CD4-positive, alpha-beta memory T cell (primary cell): ENCODE results near the gene CYTH3. TPM values are rescaled to one million over a fixed set of nuclear protein-coding genes. Genes with fewer than 3 reads are reported as not detected.
"Not testable (repeated sequence)": the region's sequence is repeated elsewhere in the genome, so short reads cannot be mapped to it uniquely, and the experiment has no call there.

Source experiments
- CTCF ChIA-PET: fragments of 350-600 bp; sonication (Branson Sonifier 250); formaldehyde crosslinking; loops from one replicate; lab custom pipeline; 2021; ENCODE audit warnings: inconsistent platforms; ENCODE audit not compliant: partially characterized antibody; lab: Charles Lee
- POLR2A ChIA-PET: fragments of 350-600 bp; sonication (Branson Sonifier 250); formaldehyde crosslinking; loops from one replicate; lab custom pipeline; 2021; ENCODE audit not compliant: partially characterized antibody; lab: Charles Lee
- DNase-seq, 5 donors: peaks; one replicate each; pipeline versions ENCODE4 v3.0.0 to v3.0.0-alpha.2; 2020 to 2022; ENCODE audit warnings: mixed read lengths in 1 of 5
- H3K27ac ChIP-seq: one replicate; pipeline ENCODE4 v1.7.0; 2013; ENCODE audit warnings: low read depth, low read length
- H3K27me3 ChIP-seq: 2 replicates; pipeline ENCODE4 v1.7.0; 2013; ENCODE audit warnings: mild to moderate bottlenecking, low read length, moderate library complexity; ENCODE audit not compliant: insufficient read depth
- H3K36me3 ChIP-seq: 2 replicates; pipeline ENCODE4 v1.7.0; 2013; ENCODE audit warnings: mild to moderate bottlenecking, low read length, moderate library complexity; ENCODE audit not compliant: insufficient read depth
- H3K4me1 ChIP-seq: 2 replicates; pipeline ENCODE4 v1.7.0; 2013; ENCODE audit warnings: mild to moderate bottlenecking, low read length, moderate library complexity; ENCODE audit not compliant: insufficient read depth
- H3K4me3 ChIP-seq, 2 donors: one replicate each; pipeline ENCODE4 v1.7.0; 2013; ENCODE audit warnings: low read length in 2 of 2, mild to moderate bottlenecking in 1 of 2
- H3K9me3 ChIP-seq, 2 donors: one replicate each; pipeline ENCODE4 v1.7.0; 2013; ENCODE audit warnings: low read length in 2 of 2, control low read depth in 1 of 2; ENCODE audit not compliant: control insufficient read depth in 1 of 2
- H3K27ac Mint-ChIP-seq, 7 donors: one replicate each; pipeline ENCODE4 v1.8.0; 2020 to 2021; ENCODE audit warnings: mixed read lengths in 7 of 7, mild to moderate bottlenecking in 6 of 7, inconsistent platforms in 3 of 7, moderate library complexity in 3 of 7
- H3K27me3 Mint-ChIP-seq, 2 donors: one replicate each; pipeline ENCODE4 v1.8.0; 2020 to 2021; ENCODE audit warnings: mixed read lengths in 2 of 2
- H3K36me3 Mint-ChIP-seq, 2 donors: one replicate each; pipeline ENCODE4 v1.8.0; 2020 to 2021; ENCODE audit warnings: mixed read lengths in 2 of 2, inconsistent platforms in 1 of 2, mild to moderate bottlenecking in 1 of 2
- H3K4me1 Mint-ChIP-seq, 4 donors: one replicate each; pipeline ENCODE4 v1.8.0; 2020 to 2021; ENCODE audit warnings: mixed read lengths in 4 of 4, mild to moderate bottlenecking in 1 of 4
- H3K4me3 Mint-ChIP-seq, 8 donors: one replicate each; pipeline ENCODE4 v1.8.0; 2020 to 2021; ENCODE audit warnings: mixed read lengths in 8 of 8, mild to moderate bottlenecking in 7 of 8, moderate library complexity in 6 of 8, inconsistent platforms in 3 of 8
- H3K9me3 Mint-ChIP-seq, 8 donors: one replicate each; pipeline ENCODE4 v1.8.0; 2020 to 2021; ENCODE audit warnings: mixed read lengths in 8 of 8, mild to moderate bottlenecking in 5 of 8, inconsistent platforms in 3 of 8, moderate library complexity in 1 of 8
- intact Hi-C: fragments of 100-400 bp; cut with micrococcal nuclease; formaldehyde crosslinking; loops from one replicate; pipeline ENCODE4 v1.15.1; 2023
- polyA plus RNA-seq, 2 donors: library from polyadenylated mRNA; unstranded; fragments of 300-500 nt; fragmentation: Illumina TruSeq; gene quantifications; one replicate each; pipeline ENCODE4 v1.2.3, GENCODE V29; 2021
- total RNA-seq, 2 experiments: library from RNA; stranded (reverse); gene quantifications; one replicate each; pipeline ENCODE4 v1.2.3, GENCODE V29; 2021

The CYTH3 gene
- total and polyA plus RNA-seq, 4 experiments from 2014 or later: 4.0 to 9.1 (median 7.2) TPM

DNA sequence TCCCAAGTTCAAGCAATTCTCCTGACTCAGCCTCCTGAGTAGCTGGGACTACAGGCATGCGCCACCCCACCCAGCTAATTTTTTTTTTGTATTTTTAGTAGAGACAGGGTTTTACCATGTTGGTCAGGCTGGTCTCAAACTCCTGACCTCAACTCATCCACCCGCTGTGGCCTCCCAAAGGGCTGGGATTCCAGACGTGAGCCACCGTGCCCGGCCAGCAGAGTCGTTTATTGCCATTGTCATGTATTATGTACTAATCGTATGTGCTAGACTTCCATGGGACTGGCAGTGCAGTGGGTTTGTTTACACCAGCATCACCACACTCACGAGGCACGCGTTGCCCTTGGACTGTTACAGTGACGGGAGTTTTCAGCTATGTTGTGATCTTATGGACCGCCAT lies 120.9 kb downstream of the CYTH3 start:
- H3K27me3 Mint-ChIP-seq, H3K27ac Mint-ChIP-seq, POLR2A ChIA-PET, H3K4me1 ChIP-seq, DNase-seq, H3K4me3 ChIP-seq, H3K9me3 Mint-ChIP-seq, H3K4me1 Mint-ChIP-seq, H3K4me3 Mint-ChIP-seq, intact Hi-C loops, H3K27me3 ChIP-seq, H3K27ac ChIP-seq, H3K9me3 ChIP-seq: not testable (repeated sequence)
- peaks cover 60 to 79% of the 10 kb centered on the region in 2 donors for H3K36me3 Mint-ChIP-seq
- H3K36me3 ChIP-seq: peaks cover 60% of the 10 kb centered on the region
- CTCF ChIA-PET: interaction anchor here (0.9 kb wide), 1 partner anchor 16 kb away, joined by 3 read pairs; no protein-coding TSS in a partner anchor

DNA sequence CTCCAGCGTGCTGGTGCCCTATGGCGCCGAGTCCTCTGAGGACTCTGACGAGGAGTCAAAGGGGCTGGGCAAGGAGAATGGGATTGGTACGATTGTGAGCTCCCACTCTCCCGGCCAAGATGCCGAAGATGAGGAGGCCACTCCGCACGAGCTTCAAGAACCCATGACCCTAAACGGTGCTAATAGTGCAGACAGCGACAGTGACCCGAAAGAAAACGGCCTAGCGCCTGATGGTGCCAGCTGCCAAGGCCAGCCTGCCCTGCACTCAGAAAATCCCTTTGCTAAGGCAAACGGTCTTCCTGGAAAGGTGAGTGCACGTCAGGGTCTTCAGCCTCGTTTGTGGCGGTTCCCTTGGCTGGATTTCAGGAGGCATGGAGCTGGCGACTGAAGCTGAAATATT lies 122.4 kb downstream of the CYTH3 start:
- Histone ChIP-seq H3K36me3 (peaks cover 70% of the 10 kb centered on the region), H3K4me3 (no peak overlapping the region), H3K4me1 (no peaks in the 10 kb centered on the region), H3K9me3 (no peaks in the 10 kb centered on the region), H3K27me3 (no peaks in the 10 kb centered on the region), H3K27ac (no peak overlapping the region)
- no peak for DNase-seq
- peaks cover 58 to 78% of the 10 kb centered on the region in 2 donors for H3K36me3 Mint-ChIP-seq
- ChIA-PET CTCF (interaction anchor here (0.5 to 1.2 kb wide), 2 partner anchors 37 to 171 kb away, joined by 3 to 4 read pairs; no protein-coding TSS in a partner anchor), POLR2A (no interaction called here)
- intact Hi-C loops: no loop called here
- no peaks in the 10 kb centered on the region for H3K4me1 Mint-ChIP-seq
- H3K4me3 Mint-ChIP-seq: no peak overlapping the region
- peak overlapping the region in 1 of 7 donors; percentile 2 for H3K27ac Mint-ChIP-seq
- no peaks in the 10 kb centered on the region for H3K27me3 Mint-ChIP-seq
- H3K9me3 Mint-ChIP-seq: no peaks in the 10 kb centered on the region

DNA sequence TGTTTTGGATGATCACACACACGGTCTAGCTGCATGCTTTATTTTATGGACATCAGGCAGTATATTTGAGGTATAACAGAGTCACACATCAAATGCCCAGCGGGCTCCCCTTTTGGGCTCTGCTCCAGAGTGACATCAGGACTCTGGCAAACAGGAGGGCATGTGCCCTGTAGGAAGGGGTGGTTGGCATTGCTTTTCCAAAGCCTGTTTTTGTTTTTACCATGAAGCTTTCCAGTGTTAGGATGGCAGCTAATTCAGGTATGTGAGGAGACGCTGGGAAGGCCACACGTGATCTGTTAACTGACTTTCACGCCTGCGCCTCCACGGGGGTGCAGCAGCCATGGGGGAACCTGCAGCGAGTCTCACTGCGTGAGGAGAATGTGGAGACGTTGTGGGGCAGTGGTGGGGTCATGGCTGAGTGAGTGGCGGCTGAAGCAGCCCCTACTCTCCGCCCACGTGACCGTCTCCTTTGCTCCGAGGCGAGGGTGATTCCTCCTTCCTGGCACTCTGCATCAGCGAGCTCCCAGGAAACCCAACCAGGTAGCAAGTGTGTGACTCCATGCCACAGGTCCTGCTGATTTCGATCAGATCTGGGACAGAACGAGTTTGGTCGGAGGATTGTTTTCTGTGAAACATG lies 123.6 kb downstream of the CYTH3 start:
- H3K4me1 Mint-ChIP-seq: no peaks in the 10 kb centered on the region
- H3K27ac ChIP-seq: no peak overlapping the region
- intact Hi-C loops: no loop called here
- H3K27me3 ChIP-seq: no peaks in the 10 kb centered on the region
- CTCF ChIA-PET: interaction anchor here (1.2 kb wide), 1 partner anchor 172 kb away, joined by 3 read pairs; no protein-coding TSS in a partner anchor
- no peaks in the 10 kb centered on the region for H3K4me1 ChIP-seq
- H3K36me3 Mint-ChIP-seq: peaks cover 64 to 85% of the 10 kb centered on the region in 2 donors
- H3K4me3 Mint-ChIP-seq: no peak overlapping the region
- peak overlapping the region in 2 of 7 donors; percentile 26 to 54 for H3K27ac Mint-ChIP-seq
- no peak for DNase-seq
- no peak overlapping the region for H3K4me3 ChIP-seq
- no peaks in the 10 kb centered on the region for H3K27me3 Mint-ChIP-seq
- H3K36me3 ChIP-seq: peaks cover 79% of the 10 kb centered on the region
- no peaks in the 10 kb centered on the region for H3K9me3 ChIP-seq
- no peaks in the 10 kb centered on the region for H3K9me3 Mint-ChIP-seq
- POLR2A ChIA-PET: no interaction called here

DNA sequence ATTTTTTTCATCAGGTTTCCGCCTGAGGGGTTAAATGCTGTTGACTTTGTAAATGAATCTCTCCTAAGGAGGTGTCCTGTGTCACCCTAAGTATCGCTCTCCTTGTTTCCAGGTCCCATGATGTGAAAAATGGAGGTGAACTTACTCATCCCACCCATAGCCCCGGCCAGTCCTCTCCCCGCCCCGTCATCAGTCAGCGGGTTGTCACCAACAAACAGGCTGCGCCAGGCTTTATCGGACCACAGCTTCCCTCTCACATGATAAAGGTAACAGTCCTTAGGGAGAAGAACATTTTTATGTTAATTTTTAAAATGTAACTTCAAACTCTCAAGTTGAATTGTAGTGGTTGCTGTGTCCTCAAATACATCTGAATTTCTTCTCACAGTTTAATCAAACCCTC lies 124.8 kb downstream of the CYTH3 start:
- Histone ChIP-seq H3K27me3 (no peaks in the 10 kb centered on the region), H3K27ac (no peak overlapping the region), H3K4me1 (no peaks in the 10 kb centered on the region), H3K36me3 (peaks cover 88% of the 10 kb centered on the region), H3K9me3 (no peaks in the 10 kb centered on the region), H3K4me3 (no peak overlapping the region)
- H3K4me1 Mint-ChIP-seq: no peaks in the 10 kb centered on the region
- H3K4me3 Mint-ChIP-seq: no peak overlapping the region
- no peaks in the 10 kb centered on the region for H3K27me3 Mint-ChIP-seq
- H3K9me3 Mint-ChIP-seq: no peaks in the 10 kb centered on the region
- POLR2A ChIA-PET: no interaction called here
- CTCF ChIA-PET: no interaction called here
- intact Hi-C loops: no loop called here
- H3K27ac Mint-ChIP-seq: peak overlapping the region in 1 of 7 donors; percentile 60
- DNase-seq: no peak
- H3K36me3 Mint-ChIP-seq: peaks cover 63 to 87% of the 10 kb centered on the region in 2 donors

DNA sequence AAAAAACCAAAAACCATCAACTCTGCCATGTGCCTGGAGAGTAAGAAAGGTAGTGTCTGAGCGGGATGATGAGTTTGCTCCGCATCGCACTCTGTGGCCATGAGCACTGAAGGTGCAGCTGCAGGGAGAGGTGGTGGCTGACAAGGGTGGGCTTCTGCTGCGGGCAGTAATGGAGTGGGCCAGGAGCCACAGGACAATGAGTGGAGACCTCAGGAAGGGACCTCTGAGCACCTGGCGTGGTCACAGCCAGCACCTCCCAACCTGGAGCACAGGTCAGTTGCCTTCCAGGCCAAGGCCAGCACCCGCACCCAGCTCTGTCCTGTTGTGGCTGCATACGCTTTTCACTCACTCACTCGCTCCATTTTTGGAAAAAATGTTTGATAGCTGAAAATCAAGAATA lies 125.8 kb downstream of the CYTH3 start:
- ChIA-PET CTCF (no interaction called here), POLR2A (no interaction called here)
- H3K36me3 ChIP-seq: peaks cover 85% of the 10 kb centered on the region
- H3K27me3 Mint-ChIP-seq: no peaks in the 10 kb centered on the region
- no peaks in the 10 kb centered on the region for H3K9me3 Mint-ChIP-seq
- no peak overlapping the region for H3K4me3 Mint-ChIP-seq
- no peaks in the 10 kb centered on the region for H3K4me1 ChIP-seq
- peaks cover 64 to 82% of the 10 kb centered on the region in 2 donors for H3K36me3 Mint-ChIP-seq
- no peak overlapping the region for H3K4me3 ChIP-seq
- DNase-seq: no peak
- H3K27me3 ChIP-seq: no peaks in the 10 kb centered on the region
- peaks cover 0 to 1% (median 0%) of the 10 kb centered on the region in 4 donors for H3K4me1 Mint-ChIP-seq
- no peak overlapping the region for H3K27ac ChIP-seq
- no peaks in the 10 kb centered on the region for H3K9me3 ChIP-seq
- H3K27ac Mint-ChIP-seq: no peak overlapping the region
- intact Hi-C loops: no loop called here

DNA sequence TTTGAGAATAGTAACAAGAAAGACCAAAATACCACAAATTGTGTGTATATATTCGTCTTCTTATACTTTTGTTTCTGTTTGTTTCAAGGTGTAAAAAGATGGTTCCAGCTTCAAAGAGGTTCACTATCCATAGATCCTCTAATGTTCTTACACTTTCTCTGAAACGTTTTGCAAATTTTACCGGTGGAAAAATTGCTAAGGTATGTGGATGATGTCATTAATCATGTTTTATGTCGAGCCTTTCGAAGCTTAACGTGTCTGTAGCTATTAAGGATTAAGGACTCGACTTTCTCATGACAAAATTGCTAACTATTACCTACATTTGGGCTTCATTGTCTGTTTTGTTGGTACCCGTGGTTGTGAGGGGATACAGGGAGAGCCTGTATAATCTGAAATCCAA lies 128.4 kb downstream of the CYTH3 start:
- H3K36me3 ChIP-seq: peaks cover 77% of the 10 kb centered on the region
- H3K4me1 ChIP-seq: no peaks in the 10 kb centered on the region
- Mint-ChIP-seq H3K4me1 (peaks cover 0 to 1% (median under 1%) of the 10 kb centered on the region in 4 donors), H3K27ac (peak overlapping the region in 4 of 7 donors; percentile 16 to 60 (median 33)), H3K36me3 (peaks cover 68 to 78% of the 10 kb centered on the region in 2 donors), H3K4me3 (no peak overlapping the region), H3K9me3 (no peaks in the 10 kb centered on the region), H3K27me3 (no peaks in the 10 kb centered on the region)
- no peak overlapping the region for H3K4me3 ChIP-seq
- no peaks in the 10 kb centered on the region for H3K9me3 ChIP-seq
- POLR2A ChIA-PET: no interaction called here
- CTCF ChIA-PET: no interaction called here
- no peak overlapping the region for H3K27ac ChIP-seq
- no peaks in the 10 kb centered on the region for H3K27me3 ChIP-seq
- intact Hi-C loops: no loop called here
- no peak for DNase-seq

DNA sequence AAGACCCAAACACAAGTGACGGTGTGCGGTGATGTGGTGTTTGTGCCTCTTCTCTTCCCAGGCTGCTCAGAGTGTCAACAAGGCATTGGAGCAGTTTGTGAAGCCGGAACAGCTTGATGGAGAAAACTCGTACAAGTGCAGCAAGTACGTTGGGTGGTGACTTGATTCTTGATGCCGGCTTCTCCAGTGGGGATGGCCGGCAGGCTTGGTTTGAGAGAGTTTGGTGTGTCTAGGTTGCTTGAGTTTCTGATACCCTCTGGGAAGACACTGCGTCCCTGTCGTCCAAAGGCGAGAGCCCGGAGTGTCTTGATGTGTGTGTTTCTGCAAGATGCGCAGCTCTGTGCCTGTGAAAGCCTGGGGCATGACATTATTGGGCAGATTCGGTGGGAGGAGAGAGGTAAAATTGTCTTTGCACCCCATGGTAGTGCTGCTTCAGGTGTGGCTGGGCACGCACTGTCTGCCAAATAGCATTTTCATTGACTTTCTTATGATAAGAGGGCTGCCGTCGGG lies 129.5 kb downstream of the CYTH3 start:
- no peaks in the 10 kb centered on the region for H3K9me3 ChIP-seq
- Mint-ChIP-seq H3K27me3 (no peaks in the 10 kb centered on the region), H3K27ac (peak overlapping the region in 1 of 7 donors; percentile 60), H3K9me3 (no peaks in the 10 kb centered on the region), H3K4me1 (peaks cover 0 to 1% (median under 1%) of the 10 kb centered on the region in 4 donors), H3K4me3 (no peak overlapping the region), H3K36me3 (peaks cover 60 to 76% of the 10 kb centered on the region in 2 donors)
- intact Hi-C loops: no loop called here
- ChIA-PET POLR2A (no interaction called here), CTCF (no interaction called here)
- no peaks in the 10 kb centered on the region for H3K4me1 ChIP-seq
- H3K4me3 ChIP-seq: no peak overlapping the region
- H3K36me3 ChIP-seq: peaks cover 72% of the 10 kb centered on the region
- DNase-seq: no peak
- no peaks in the 10 kb centered on the region for H3K27me3 ChIP-seq
- H3K27ac ChIP-seq: no peak overlapping the region
